Measurements from ENCODE around the gene USP5. TPM values are rescaled to one million over a fixed set of nuclear protein-coding genes. Genes with fewer than 3 reads are reported as not detected.

USP5 gene
- polyA plus RNA-seq, 1 of the 3 experiments (the other 2 are of a cell fraction) = 97.2 TPM

DNA sequence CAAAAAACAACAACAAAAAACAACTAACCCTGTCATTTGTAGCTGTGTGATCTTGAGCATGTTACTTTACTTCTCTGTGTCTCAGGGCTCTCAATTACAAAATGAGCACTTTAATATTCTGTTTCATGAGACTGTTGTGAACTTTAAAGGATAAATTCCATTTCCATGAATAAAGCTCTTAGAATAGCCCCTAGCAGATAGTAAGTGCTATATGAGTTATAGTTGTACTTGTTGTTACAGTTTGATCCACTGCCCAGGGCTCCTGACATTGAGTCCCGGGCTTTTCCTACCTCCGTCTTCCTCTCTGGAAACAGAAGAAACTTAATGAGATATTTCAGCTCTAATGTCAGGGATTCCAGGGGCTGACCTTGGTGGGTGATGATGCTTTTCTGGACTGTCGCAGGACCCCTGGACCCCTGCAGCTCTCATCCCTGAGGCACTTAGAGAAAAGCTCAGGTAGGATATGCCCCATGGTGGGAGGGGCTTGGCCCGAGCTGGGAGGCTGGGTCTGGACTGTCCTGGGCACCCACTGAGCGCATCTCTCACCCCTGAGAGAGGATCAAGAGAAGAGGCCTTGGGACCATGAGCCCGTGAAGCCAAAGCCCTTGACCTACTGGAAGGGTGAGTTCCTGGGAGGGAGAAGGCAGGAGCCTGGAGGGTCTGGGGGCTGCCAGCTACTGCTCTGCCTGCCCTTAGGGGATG lies 18.6 kb upstream of the USP5 start:
- no peaks in the 10 kb centered on the region for H3K9me2 ChIP-seq
- peaks cover 0 to 11% of the 10 kb centered on the region in 2 experiments; a peak in 1 of 4 replicates for H3K4me1 ChIP-seq (ENCODE audit: control insufficient read depth in 1 of 2, insufficient read depth in 2 of 2, low read depth in 1 of 2, low read length in 1 of 2)
- H3K9ac ChIP-seq = no peak overlapping the region
- ChIA-PET POLR2A (interaction anchor here (2.0 kb wide), 1 partner anchor 20 kb away, joined by 5 read pairs; no protein-coding TSS in a partner anchor), CTCF (interaction anchor here (0.6 to 14.1 kb wide), 10 partner anchors 9 to 279 kb away, joined by 3 to 225 read pairs (median 6); partner anchors contain the start of genes CDCA3, GNB3, GPR162 and MLF2)
- peaks cover 26% of the 10 kb centered on the region for H3K79me2 ChIP-seq (ENCODE audit: insufficient read depth)
- H3K36me3 ChIP-seq (replicated peaks in 1 of 2; ENCODE audit: control insufficient read depth in 1 of 2, insufficient read depth in 2 of 2, low read length in 1 of 2) = peaks cover 40 to 59% of the 10 kb centered on the region in 2 experiments
- no peaks in the 10 kb centered on the region for H3K27me3 ChIP-seq (ENCODE audit: insufficient read depth)
- no peak overlapping the region for H3K4me3 ChIP-seq (ENCODE audit: low read depth in 2 of 2, low read length in 1 of 2)
- no peaks in the 10 kb centered on the region for H3F3A ChIP-seq (replicated peaks; ENCODE audit: insufficient read depth)
- no peak overlapping the region for H3K27ac ChIP-seq (ENCODE audit: low read depth in 2 of 2, low read length in 1 of 2)
- DNase-seq = no peak
- TF ChIP-seq FOXM1 (IDR thresholded peaks at IDR 0.05; ENCODE audit: low read depth) (no peak), REST (IDR thresholded peaks at IDR 0.05; ENCODE audit: low read depth, low read length) (no peak), RCOR1 (IDR thresholded peaks at IDR 0.05; ENCODE audit: low read length) (no peak), CHD2 (IDR thresholded peaks at IDR 0.05; ENCODE audit: low read length, partially characterized antibody) (no peak), POLR2AphosphoS5 (IDR thresholded peaks at IDR 0.05; ENCODE audit: low read depth, low read length) (no peak), ZBTB33 (IDR thresholded peaks at IDR 0.05; ENCODE audit: borderline replicate concordance, low read depth) (no peak), FOSL2 (IDR thresholded peaks at IDR 0.05; ENCODE audit: borderline replicate concordance, low read depth) (no peak), FOXJ3 (CRISPR knock-in tag; IDR thresholded peaks at IDR 0.05) (no peak), YY1 (IDR thresholded peaks at IDR 0.05; ENCODE audit: low read depth) (no peak), MXI1 (IDR thresholded peaks at IDR 0.05; ENCODE audit: low read depth, low read length) (no peak), RXRA (IDR thresholded peaks at IDR 0.05; ENCODE audit: borderline replicate concordance, low read depth) (no peak), TCF12 (IDR thresholded peaks at IDR 0.05) (no peak), USF1 (IDR thresholded peaks at IDR 0.05; ENCODE audit: borderline replicate concordance, low read depth) (no peak), ELF1 (IDR thresholded peaks at IDR 0.05) (no peak), MAX (IDR thresholded peaks at IDR 0.05; ENCODE audit: low read depth) (no peak), EP300 (IDR thresholded peaks at IDR 0.05; ENCODE audit: borderline replicate concordance in 1 of 2, low read depth in 1 of 2, low read length in 1 of 2) (no peak)
- TF ChIP-seq, protein P1, sequence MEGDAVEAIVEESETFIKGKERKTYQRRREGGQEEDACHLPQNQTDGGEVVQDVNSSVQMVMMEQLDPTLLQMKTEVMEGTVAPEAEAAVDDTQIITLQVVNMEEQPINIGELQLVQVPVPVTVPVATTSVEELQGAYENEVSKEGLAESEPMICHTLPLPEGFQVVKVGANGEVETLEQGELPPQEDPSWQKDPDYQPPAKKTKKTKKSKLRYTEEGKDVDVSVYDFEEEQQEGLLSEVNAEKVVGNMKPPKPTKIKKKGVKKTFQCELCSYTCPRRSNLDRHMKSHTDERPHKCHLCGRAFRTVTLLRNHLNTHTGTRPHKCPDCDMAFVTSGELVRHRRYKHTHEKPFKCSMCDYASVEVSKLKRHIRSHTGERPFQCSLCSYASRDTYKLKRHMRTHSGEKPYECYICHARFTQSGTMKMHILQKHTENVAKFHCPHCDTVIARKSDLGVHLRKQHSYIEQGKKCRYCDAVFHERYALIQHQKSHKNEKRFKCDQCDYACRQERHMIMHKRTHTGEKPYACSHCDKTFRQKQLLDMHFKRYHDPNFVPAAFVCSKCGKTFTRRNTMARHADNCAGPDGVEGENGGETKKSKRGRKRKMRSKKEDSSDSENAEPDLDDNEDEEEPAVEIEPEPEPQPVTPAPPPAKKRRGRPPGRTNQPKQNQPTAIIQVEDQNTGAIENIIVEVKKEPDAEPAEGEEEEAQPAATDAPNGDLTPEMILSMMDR (IDR thresholded peaks at IDR 0.05) = no peak
- TF ChIP-seq, protein P2, sequence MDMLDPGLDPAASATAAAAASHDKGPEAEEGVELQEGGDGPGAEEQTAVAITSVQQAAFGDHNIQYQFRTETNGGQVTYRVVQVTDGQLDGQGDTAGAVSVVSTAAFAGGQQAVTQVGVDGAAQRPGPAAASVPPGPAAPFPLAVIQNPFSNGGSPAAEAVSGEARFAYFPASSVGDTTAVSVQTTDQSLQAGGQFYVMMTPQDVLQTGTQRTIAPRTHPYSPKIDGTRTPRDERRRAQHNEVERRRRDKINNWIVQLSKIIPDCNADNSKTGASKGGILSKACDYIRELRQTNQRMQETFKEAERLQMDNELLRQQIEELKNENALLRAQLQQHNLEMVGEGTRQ (IDR thresholded peaks at IDR 0.05; ENCODE audit: borderline replicate concordance, low read depth, low read length) = no peak
- 0 out of 2 replicates have a peak, but pooled peaks cover 11% of the 10 kb centered on the region for H4K20me1 ChIP-seq (ENCODE audit: insufficient read depth)
- no peak overlapping the region for H3K4me2 ChIP-seq
- no peak overlapping the region for H2AFZ ChIP-seq (ENCODE audit: low read depth)
- WGBS (ENCODE audit: low lambda C conversion rate) = 98% methylated on average over 5 of the region's 6 CpGs
- no peaks in the 10 kb centered on the region for H3K9me3 ChIP-seq
